Measurements from ENCODE around the gene PTPRN. TPM values are rescaled to one million over a fixed set of nuclear protein-coding genes. Genes with fewer than 3 reads are reported as not detected.

The PTPRN gene
- total and polyA plus RNA-seq, 11 donors: 0.12 to 0.93 (median 0.39) TPM; not detected in 7

DNA sequence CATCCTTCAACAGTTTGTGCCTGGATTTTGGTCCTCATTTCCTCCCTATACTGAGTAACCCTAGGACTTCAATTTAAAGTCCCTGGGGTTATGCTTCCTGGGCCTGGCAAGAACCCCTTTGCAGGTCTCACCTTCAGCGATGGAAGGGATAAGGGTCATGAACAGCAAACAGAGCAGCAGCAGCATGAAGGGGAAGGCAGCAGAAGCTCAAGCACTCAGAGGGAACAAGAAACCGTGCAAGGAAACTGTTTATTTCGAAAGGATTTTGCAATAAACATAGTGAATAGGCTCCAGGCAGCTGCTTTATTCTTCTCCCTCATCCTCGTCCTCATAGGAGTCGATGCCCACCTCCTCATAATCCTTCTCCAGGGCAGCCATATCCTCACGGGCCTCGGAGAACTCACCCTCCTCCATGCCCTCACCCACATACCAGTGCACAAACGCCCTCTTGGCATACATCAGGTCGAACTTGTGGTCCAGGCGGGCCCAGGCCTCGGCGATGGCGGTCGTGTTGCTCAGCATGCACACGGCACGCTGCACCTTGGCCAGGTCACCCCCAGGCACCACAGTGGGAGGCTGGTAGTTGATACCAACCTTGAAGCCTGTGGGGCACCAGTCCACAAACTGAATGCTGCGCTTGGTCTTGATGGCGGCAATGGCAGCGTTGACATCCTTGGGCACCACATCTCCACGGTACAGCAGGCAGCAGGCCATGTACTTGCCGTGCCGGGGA, 59.0 kb downstream of the PTPRN start:
- Histone ChIP-seq H3K4me3 (peak overlapping the region in 2 of 12 donors; percentile 15 to 42), H3K27me3 (peaks cover 0 to 10% (median 0%) of the 10 kb centered on the region in 9 donors), H3K4me1 (peaks cover 6 to 86% (median 53%) of the 10 kb centered on the region in 12 donors), H3K36me3 (peaks cover 0 to 41% (median 29%) of the 10 kb centered on the region in 9 donors), H3K27ac (peak overlapping the region; percentile 20 to 95 (median 77)), H3K9me3 (no peaks in the 10 kb centered on the region)
- no peak for TF ChIP-seq POLR2A (IDR thresholded peaks at IDR 0.05)
- TF ChIP-seq, protein P1, sequence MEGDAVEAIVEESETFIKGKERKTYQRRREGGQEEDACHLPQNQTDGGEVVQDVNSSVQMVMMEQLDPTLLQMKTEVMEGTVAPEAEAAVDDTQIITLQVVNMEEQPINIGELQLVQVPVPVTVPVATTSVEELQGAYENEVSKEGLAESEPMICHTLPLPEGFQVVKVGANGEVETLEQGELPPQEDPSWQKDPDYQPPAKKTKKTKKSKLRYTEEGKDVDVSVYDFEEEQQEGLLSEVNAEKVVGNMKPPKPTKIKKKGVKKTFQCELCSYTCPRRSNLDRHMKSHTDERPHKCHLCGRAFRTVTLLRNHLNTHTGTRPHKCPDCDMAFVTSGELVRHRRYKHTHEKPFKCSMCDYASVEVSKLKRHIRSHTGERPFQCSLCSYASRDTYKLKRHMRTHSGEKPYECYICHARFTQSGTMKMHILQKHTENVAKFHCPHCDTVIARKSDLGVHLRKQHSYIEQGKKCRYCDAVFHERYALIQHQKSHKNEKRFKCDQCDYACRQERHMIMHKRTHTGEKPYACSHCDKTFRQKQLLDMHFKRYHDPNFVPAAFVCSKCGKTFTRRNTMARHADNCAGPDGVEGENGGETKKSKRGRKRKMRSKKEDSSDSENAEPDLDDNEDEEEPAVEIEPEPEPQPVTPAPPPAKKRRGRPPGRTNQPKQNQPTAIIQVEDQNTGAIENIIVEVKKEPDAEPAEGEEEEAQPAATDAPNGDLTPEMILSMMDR (IDR thresholded peaks at IDR 0.05): no peak
- WGBS, 4 donors: 89 to 92% (median 90%) methylated on average over 17 to 22 of the region's 22 CpGs
- ATAC-seq (no peak), DNase-seq (no peak)
- intact Hi-C loops (cut with DNase I): no loop called here

DNA sequence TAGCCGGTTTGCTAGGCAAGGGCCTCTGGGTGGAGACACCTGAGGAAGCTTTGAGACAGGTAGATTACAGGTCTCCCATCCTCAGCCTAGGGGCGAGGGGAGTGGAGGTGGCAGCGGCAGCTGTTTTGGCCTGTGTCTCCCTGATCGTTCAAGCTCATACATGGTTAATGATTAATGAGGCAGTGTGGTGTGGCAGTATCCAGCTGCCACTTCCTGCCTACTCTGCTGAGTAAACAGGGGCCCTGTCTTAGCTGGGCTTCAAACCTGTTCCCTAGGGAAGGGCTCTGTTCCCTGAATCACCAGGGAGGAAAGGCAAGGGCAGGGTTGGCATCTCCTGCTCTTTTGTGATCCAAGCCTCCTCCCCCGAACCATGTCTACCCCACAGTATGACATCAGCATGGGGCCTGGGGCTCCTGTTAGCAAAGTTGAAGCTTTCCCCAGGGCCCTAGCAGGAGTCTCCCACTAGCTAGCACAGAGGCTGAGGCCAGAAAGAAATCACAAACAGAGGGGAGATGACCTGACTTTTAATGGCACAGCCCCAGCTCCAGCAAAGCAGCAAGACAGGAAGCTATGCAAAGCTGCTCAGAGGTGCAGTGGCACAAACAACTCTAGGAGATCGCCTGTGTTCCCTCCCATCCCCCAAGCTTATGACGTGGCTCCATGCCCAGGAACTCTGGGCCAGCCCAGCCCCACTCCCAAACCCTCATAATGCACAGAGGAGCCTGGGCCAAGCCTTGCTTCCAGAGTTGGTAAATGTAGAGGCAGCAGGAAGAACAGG, 59.8 kb downstream of the PTPRN start:
- peak overlapping the region in 5 of 12 donors; percentile 4 to 42 (median 10) for H3K4me3 ChIP-seq
- ATAC-seq (peak; percentile 32 to 61 (median 44)), DNase-seq (peak; percentile 69 to 82 (median 79))
- peaks cover 0 to 5% (median 0%) of the 10 kb centered on the region in 9 donors for H3K27me3 ChIP-seq
- H3K36me3 ChIP-seq: peaks cover 0 to 41% (median 29%) of the 10 kb centered on the region in 9 donors
- no peak for TF ChIP-seq POLR2A (IDR thresholded peaks at IDR 0.05)
- TF ChIP-seq, protein P1 (IDR thresholded peaks at IDR 0.05): no peak
- peak overlapping the region; percentile 58 to 95 (median 77) for H3K27ac ChIP-seq
- H3K4me1 ChIP-seq: peaks cover 6 to 86% (median 55%) of the 10 kb centered on the region in 12 donors
- intact Hi-C loops (cut with DNase I): loop anchor here in 2 of 10 donors (5.0 to 10.0 kb wide), 2 partner anchors 43 to 45 kb away; no protein-coding TSS in a partner anchor
- WGBS, 4 donors: 29 to 37% (median 33%) methylated on average over 5 to 7 of the region's 7 CpGs
- H3K9me3 ChIP-seq: no peaks in the 10 kb centered on the region

DNA sequence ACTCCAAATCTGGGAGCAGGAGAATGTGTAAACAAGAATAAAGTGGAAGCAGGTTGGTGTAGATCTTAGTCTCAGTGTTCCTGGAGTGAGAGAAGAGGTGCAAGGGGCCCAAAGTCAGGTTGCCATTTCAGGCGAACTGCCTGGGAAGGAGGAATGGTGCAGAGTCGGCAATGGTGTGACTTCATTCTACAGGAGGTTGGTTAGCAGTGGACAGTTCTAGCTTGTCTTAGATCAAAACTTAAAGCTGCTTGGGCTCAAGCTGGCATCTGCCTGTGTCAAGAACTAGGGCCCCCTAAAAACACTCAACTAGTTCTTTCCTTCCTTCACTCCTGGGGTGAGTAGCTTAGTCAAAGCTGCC, 60.4 kb downstream of the PTPRN start:
- Histone ChIP-seq H3K4me3 (peak overlapping the region in 3 of 12 donors; percentile 10 to 42 (median 12)), H3K27me3 (no peaks in the 10 kb centered on the region), H3K36me3 (peaks cover 0 to 41% (median 29%) of the 10 kb centered on the region in 9 donors), H3K4me1 (peaks cover 6 to 85% (median 53%) of the 10 kb centered on the region in 12 donors), H3K27ac (peak overlapping the region; percentile 58 to 95 (median 77)), H3K9me3 (no peaks in the 10 kb centered on the region)
- 77 to 79% (median 78%) methylated on average over 2 of the region's 2 CpGs for WGBS, 4 donors
- no peak for DNase-seq
- intact Hi-C loops (cut with DNase I): loop anchor here in 2 of 10 donors (5.0 to 10.0 kb wide), 2 partner anchors 43 to 46 kb away; no protein-coding TSS in a partner anchor
- TF ChIP-seq, protein P1 (IDR thresholded peaks at IDR 0.05): no peak
- TF ChIP-seq POLR2A (IDR thresholded peaks at IDR 0.05): no peak
- ATAC-seq: no peak
